Stimulated activated naive CD8-positive, alpha-beta T cell treated with anti-CD3 and anti-CD28 coated beads, Interleukin-15, Interleukin-2, amounts not matched to agents 100 U/mL and 50 U/mL, for 24 hours (primary cell): ENCODE results near the gene RYR3.
"Not testable (repeated sequence)": the region's sequence is repeated elsewhere in the genome, so short reads cannot be mapped to it uniquely, and the experiment has no call there.

Experiments
- ATAC-seq: fragments of 150-1000 bp; cut with Tn5 transposase; one replicate; pipeline ENCODE4 v1.10.0; 2021
- DNase-seq: peaks from one replicate; pipeline ENCODE4 v3.0.0; 2021

The RYR3 gene

DNA sequence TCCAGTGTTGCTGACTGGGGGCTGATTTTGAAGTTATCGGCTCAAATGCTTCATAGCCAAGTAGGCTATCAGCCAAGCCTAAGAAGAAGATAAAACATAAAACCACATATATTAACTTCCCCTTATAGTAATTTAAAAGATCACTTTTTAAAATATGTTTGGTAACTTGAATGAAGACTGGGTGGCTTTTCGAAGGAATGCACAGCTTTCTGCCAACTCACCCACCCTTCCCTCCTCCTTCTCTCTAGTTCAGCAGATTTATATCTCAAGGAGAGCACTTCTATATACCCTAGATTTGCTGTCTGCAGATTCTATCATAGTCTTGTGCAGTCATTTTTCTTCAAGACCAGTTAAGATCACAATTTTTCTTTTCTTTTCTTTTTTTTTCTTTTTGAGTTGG is 468.1 kb downstream of the RYR3 start:
- DNase-seq = no peak
- no peak for ATAC-seq

DNA sequence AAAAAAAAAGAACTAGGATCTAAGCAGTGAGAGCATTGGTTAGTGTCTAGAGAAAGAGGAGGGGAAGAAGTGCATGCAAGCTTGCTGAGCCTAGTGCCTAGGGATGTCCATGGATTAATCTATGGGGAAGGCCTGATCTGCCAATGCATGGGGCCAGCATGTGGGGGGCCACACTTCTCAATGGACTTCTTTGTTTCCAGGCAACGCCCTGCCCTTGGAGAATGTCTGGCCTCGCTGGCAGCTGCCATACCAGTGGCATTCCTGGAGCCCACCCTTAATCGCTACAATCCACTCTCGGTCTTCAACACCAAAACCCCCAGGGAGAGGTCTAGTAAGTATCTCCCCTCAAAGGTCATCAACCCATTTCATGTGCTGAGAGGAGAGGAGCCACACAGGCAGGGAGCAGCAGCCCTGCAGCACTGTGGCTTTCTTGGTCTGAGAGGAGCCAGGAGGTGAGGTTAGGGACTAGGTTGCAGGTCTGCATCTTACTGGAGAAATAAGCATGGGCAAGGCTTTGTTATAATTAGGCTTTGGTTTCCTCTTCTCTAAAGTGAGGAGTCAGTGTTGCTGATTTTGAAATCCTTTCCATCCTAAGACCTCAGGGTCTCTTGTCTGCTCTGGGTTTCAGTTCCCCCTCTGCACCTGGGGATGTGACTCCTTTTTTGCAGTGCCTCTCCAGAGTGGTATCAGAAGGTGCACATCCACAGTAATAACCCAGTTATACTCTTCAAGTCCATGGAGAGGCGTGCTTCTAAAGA is 469.4 kb downstream of the RYR3 start:
- no peak for ATAC-seq
- DNase-seq = no peak

DNA sequence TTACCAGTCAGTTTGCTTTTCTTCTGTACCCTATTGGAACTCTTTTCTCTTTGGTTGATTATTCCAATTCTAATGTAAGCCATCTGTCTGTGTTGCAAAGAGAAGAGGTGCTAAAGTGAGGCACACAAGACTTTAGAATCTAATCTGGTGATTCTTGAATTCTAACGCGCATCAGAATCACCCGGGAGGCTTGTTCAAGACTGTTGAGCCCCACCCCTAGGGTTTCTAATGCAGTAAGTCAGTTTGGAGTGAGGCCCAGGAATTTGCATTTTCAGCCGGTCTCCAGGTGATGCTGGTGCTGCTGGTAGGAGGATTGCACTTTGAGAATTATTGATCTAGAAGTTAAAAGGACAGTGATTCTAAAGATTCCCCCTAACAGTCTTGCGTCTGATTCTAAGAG is 472.2 kb downstream of the RYR3 start:
- ATAC-seq (no peak), DNase-seq (no peak)

DNA sequence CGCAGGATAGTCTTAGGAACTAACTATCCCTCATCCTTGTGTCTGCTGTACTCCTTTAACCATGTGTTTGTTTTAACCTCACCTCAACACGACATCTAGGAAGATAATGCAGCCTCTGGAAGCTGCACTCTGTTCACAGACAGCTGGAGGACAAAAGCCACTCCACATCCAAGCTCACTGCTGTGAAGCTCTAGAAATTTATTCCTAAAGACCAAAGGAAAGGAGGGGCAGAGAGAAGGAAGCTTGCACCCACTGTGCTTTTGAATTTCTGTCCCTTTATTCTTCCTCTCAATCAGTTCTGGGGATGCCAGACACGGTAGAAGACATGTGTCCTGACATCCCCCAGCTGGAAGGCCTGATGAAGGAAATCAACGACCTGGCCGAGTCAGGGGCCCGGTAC is 474.6 kb downstream of the RYR3 start:
- ATAC-seq (no peak), DNase-seq (no peak)

DNA sequence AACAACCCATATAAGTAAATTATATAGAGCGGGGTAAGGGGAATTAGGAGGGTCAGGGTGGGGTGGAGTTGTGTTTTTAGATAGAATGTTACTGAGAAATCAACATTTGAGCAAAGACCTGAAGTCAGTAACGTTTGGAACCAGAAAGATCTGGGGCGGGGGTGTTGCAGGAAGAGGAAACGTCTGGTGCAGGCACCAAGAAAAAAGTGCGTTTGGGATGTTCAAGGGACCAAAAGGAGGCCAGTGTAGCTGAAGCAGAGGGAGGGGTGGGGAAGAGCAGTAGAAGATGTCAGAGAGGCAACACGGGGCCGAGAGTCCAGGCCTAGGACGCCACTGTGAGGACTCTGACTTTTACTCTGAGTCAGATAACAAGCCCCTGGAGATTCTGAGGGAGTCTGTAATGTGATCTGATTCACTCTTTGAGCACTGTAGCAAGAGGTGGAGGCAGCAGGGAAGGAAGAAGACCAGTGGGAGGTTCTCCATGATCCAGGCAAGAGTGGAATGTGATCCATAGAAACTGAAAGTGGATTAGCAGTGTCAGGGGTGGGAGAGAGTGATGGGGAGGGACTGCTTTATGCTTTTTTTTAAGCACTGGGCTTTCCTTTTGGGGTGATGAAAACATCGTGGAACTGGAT is 478.3 kb downstream of the RYR3 start:
- DNase-seq (no peak), ATAC-seq (no peak)

DNA sequence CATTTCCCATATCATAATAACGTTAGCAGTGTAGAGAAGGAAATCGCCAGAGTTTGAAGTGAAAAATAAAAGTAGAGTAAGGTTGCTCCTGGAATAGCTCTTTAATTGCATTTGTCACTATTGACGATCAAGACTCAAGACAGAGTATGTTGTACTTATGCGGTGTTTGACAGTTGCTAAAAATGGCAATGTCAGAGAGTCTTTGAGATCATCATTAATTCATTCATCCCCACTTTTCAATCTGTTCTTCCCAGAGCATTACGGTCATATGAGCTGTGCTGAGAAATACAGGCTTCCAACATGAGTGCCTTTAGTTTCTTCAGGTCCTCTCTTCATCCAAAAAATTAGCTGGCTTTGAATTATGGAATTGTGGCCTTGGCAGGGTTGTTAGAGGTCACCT is 483.7 kb downstream of the RYR3 start:
- no peak for DNase-seq
- no peak for ATAC-seq

DNA sequence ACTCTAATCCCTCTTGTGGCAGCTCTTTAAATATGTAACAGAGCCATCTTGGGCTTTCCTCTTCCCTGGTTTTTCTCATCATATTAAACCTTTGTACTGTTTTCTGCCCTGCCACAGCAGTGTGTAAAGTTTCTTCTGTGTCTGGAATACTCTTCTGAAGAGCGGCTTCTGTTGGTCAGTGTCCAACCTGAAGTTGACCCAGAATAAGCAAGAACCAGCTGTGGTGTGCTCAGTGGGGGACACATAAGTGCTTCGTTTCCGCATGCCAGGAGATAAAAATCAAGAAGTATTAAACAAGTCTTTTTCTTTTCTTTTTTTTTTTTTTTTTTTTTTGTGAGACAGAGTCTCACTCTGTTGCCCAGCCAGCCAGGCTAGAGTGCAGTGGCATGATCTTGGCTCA is 484.3 kb downstream of the RYR3 start:
- DNase-seq = no peak
- ATAC-seq = no peak

DNA sequence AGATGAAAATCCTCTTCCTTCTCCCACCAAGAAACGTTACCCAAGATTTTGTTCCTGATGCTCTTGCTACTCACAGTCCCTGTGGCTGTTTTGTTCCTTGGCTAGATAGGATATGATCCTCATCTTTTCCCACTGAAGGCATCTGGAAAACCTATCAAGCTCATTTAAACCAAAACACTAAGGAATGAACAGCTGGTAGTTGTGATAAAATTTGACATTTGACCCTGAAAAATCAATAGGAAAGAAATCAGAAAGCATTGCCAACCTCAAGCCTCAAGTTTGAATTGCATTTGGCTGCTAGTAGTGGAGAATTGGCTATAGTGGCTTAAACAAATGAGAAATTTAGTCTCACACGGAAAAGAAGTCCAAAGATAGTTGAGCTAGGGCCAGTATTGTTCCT is 486.9 kb downstream of the RYR3 start:
- no peak for ATAC-seq
- DNase-seq = no peak

DNA sequence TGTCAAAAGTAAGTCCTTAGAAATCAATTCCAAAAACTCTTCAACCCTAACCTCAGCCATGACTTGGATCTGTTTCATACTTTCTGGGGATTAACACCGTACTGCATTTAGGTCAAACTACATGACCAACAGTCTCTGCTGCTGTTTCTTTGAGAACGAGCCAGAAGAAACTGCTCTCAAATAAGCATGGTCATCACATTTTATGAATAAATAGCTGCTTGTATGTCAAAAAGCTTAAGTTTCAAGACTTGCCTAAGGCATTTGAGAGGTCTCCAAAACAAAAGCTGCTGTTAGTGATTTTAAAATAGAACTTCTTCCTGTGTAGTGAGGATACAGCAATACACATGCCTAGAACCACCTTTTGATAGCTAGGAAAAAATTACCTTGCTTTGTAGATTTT is 491.2 kb downstream of the RYR3 start:
- ATAC-seq (no peak), DNase-seq (no peak)

DNA sequence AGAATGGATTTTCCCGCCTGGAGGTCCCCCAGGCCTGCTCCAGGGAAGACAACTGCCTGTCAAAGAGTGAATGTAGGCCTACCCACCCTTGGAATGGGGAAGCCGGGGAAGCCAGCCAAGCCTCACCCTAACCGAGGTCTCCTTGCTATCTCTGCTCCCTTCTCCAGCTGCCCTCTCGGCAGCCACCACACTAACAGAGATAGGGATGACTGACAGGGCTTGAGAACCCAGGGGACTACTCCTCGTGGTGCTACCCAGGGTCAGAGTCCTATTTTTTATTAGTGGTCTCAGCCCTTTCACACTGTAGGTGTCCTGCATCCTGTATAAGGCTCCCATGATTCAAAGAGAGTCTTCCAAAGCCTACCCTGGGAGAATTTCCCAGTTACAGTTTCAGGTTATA is 496.9 kb downstream of the RYR3 start:
- no peak for ATAC-seq
- no peak for DNase-seq

DNA sequence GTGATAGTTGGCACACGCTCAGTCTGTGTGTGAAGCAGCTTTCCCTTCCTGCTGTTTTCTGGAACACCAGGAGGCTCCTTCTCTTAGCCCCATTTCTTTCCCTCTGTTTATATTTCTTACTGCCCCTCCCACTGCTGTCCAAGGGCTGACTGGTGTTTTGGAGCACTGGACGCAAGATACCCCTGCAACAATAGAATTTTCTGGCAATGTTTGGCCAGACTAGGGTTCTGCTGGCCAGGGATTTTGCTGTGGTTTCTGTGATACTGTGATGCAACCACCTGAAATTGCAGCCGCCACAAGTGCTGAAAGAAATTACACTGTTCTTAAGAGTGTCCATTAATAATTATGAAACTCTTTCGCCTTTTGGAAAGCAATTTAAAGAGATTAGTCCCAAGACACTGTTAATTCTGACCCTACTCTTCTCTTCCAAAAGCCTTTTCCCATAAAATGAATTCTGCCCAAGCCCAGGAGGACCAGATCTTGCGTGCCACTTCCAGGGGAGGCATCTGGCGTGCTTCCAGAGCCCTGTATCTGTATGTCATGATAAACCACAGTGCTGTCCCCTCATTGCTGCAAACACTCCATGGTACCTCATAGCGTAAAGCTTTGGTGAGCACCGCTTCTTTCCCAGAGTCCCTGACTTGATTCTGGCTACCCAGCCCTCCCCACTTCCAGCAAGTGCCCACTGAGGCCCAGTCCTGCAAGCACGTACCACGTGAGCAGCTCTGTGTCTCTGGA is 498.1 kb downstream of the RYR3 start:
- DNase-seq (no peak), ATAC-seq (no peak)

DNA sequence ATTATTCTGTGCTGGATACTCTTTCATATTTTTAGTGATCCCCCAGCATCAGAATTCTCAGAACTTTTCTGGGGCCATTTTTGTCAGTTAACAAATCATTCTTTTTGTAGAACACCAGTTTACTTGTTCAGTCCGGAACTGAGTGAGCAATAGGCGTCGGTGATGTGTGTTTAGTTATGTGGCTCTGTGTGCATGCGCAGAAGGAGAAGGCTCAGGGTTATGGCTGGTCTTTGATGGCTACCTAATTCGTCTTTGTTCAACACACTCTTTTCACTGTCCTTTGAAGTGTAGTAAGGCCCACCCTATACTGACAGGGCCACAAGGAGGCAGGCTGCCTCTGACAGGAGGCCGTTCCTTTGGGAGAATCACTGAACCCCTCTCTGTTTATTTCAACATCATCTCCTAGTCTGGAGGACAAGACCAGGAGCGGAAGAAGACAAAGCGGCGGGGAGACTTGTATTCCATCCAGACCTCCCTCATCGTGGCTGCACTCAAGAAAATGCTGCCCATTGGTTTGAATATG is 499.4 kb downstream of the RYR3 start:
- ATAC-seq = no peak
- no peak for DNase-seq

DNA sequence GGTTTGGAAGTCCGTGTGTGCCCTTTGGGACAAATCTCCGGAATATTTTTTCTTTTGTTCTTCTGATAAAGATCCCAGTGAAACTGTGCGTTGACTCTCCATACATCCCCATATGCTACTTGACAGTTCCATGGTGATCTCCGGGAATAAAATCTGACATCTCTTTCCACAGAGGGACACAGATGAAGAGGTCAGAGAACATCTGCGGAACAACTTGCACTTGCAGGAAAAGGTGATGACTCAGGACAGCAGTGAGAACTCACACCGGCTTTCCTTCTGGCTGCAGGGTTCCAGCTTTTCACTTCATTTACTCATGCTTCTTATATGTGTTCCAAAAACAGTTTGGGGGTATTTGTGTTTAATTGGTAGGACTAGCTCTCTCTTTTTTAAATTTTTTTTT is 500.0 kb downstream of the RYR3 start:
- no peak for ATAC-seq
- no peak for DNase-seq

DNA sequence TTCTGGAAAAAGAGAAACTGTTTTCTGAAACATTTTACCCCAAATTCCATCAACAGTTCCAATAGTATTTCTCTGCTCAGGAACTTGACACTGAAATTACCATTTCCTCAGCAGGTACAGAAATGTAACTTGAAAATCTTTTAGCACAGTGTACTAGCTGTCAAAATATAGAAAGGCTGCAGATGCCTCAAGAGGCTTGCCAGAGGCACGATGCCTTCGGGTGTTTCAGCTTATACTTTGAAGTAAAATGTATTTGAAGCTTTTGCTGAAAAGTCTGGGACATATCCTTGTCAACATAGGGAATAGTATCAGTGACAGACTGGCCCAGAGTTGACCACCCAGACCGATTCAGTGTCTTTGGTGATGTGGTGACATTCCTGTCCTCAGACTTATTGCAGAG is 503.1 kb downstream of the RYR3 start:
- DNase-seq (no peak), ATAC-seq (no peak)

DNA sequence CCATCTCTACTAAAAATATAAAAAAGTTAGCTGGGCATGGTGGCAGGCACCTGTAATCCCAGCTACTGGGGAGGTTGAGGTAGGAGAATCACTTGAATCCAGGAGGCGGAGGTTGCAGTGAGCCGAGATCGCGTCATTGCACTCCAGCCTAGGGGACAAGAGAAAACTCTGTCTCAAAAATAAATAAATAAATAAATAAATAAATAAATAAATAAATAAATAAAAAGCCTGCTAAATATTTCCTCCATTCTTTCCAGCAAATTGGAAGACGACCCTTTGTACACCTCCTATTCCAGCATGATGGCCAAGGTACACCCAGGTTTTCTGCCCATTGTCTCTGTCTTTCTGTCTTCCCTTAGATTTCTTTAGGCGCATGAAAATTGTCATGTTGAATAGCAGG is 508.7 kb downstream of the RYR3 start:
- not testable (repeated sequence) for ATAC-seq, DNase-seq

DNA sequence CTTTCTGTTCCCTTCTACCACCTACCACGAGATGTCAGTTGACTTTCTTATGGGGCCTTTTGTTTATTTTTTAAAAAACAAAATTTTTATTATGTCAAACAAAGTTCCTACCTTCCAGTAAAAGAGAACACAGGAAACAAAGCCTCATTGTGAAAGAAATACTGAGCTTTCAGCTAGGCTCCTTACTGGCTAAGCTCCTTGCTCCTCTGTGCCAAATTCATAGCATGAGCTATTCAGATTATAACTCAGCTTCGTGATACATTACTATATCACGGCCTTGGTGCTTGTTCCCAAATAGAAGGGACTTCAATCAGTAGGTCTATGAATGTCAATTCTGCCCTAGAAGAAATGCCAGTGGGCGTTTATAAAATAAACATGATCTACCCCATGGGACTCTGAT is 511.7 kb downstream of the RYR3 start:
- ATAC-seq (no peak), DNase-seq (no peak)

DNA sequence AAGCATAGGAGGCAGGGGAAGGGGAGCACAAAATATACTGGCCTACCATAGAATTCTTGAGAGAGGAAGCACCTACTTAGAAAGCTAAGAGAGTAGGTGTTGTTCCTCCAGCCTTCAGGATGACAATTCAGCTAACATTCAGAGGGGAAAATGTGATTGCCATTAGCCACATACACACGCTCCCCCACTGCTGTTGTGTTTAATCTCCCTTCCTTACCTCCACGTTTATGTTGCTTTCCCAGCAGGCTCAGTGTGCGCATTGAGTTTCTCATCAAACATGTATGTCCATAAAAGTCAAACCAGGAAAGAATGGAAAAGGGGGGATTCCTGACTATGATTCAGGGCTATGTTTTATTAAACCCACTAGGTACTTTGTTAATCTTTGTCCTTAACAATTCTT is 512.4 kb downstream of the RYR3 start:
- DNase-seq (no peak), ATAC-seq (no peak)

DNA sequence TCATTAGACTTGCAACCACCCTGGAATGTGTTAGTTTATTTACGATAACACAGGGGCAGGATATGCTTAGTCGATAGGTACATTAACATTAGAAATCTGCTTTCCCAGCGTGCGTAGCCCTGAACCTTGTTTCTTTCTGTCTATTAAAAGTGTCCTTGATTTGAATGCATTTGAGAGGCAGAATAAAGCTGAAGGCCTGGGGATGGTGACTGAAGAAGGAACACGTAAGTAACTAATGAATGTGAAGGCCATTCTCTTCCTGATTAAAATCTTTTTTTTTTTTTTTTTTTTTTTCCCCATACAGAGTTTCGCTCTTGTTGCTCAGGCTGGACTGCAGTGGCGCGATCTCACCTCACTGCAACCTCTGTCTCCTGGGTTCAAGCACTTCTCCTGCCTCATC is 514.7 kb downstream of the RYR3 start:
- no peak for DNase-seq
- no peak for ATAC-seq

DNA sequence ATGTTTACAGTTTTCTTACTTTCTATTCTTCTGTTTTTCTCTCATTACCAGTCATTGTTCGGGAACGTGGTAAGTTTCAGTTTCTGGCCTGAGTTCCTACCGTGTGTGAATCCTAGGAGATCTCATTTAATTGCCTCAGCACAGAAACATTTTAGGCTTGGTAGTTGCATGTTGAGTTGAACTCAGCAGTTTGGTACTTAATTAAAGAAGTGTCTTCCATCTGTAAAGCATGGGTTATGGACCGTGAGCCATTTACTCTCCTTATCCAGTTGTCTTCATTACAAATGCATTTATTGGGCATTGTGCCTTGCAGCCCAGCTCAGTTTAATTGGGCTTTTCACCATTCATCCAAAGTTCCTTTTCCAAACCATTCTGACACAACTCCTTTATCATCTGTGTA is 515.4 kb downstream of the RYR3 start:
- DNase-seq = no peak
- ATAC-seq = no peak

DNA sequence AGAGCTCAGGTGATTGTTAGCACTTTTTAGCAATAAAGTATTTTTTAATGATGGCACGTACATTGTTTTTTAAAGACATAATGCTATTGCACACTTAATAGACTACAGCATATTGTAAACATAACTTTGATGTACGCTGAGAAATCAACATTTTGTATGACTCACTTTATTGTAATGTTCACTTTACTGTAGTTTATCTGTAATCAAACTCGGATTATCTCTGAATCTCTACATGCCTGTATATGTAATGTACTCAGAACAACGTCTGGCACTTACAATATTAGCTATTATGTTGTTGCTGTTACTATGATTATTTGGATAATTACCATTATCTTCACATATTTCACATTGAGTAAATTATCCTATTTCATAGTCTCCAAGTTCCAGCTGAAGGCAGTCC is 519.6 kb downstream of the RYR3 start:
- DNase-seq = no peak
- ATAC-seq = no peak

DNA sequence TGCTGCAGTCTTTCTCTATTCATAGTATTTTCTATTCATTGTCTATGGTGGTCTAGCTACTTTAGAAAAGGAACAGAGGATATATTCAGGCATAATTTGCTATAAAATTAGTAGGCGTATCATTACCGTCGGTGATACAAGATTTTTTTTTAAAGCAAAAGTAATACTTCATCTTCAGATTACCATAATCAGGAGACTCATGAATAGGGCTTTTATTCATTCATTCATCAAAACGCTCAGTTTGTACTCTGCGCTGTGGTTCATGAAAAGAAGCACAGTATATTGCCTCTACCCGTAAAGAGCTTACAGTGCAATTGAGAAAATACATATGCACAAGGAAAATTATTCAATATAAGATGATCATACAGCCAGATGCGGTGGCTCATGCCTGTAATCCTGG is 520.9 kb downstream of the RYR3 start:
- ATAC-seq (no peak), DNase-seq (no peak)

DNA sequence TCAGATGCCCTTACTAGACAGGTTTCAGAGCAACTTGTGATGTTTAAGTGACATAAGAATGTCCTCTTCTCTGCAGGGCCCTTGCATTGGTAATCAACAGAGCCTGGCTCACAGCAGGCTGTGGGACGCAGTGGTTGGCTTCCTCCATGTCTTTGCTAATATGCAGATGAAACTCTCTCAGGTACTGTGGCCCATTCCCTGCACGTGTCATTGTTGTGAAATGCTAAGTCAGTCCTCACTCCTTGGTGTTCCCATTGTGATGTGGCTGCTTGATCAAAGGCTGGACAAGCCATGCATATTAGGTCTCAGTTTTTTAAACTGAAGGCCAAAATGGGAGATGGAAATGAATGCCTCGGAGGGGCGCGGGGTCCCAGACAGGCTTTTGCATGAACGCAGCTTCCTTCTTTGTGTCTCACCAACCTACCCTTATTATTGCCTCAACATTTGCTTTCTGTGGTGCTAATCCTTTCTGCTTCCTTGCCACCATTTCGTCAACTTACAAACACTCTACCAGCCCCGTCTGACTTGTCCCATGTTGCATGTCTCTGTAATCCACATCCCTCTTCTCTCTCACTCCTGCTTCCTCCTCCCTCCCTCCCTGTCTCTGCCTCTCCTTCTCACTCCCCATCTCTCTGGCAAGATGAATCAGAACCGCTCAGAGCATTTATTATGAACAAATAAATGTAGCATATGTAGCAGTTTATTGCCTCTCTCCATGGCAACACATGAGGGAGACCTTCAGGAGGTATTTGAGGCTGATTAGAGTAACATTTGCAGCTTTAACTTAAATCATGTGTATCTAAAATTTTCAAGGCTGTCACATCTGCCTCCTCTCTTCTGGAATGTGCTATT is 524.4 kb downstream of the RYR3 start:
- no peak for ATAC-seq
- no peak for DNase-seq
